ENCODE results near the gene SWT1. TPM values are rescaled to one million over a fixed set of nuclear protein-coding genes. Genes with fewer than 3 reads are reported as not detected.

SWT1 gene
- total and polyA plus RNA-seq, 2 of the 13 experiments (the other 11 are each of a cell fraction or from before 2014, with no cell fraction given): 1.7 to 2.5 TPM

- TF ChIP-seq EHMT2 (IDR thresholded peaks at IDR 0.05; ENCODE audit: borderline replicate concordance, low read depth, low read length) (no peak), THAP9 (CRISPR knock-in tag; IDR thresholded peaks at IDR 0.05; ENCODE audit: borderline replicate concordance) (no peak; the same call in 1 of the 2 replicates), BORCS8-MEF2B (CRISPR knock-in tag; IDR thresholded peaks at IDR 0.05) (peak; percentile 52; the same call in 1 of the 2 replicates), TFDP2 (CRISPR knock-in tag; IDR thresholded peaks at IDR 0.05) (peak; percentile 66; the same call in 1 of the 2 replicates), SNAPC5 (CRISPR knock-in tag; IDR thresholded peaks at IDR 0.05; ENCODE audit: borderline replicate concordance) (no peak), E2F2 (CRISPR knock-in tag; IDR thresholded peaks at IDR 0.05; ENCODE audit: borderline replicate concordance) (no peak), HMGXB4 (CRISPR knock-in tag; IDR thresholded peaks at IDR 0.05; ENCODE audit: borderline replicate concordance in 1 of 2, low read depth in 1 of 2) (peak; percentile 34 to 83; a peak in 3 of 4 replicates), ZNF282 (IDR thresholded peaks at IDR 0.05; ENCODE audit: partially characterized antibody) (no peak), TARDBP (CRISPR knock-in tag; IDR thresholded peaks at IDR 0.05) (peak; percentile 49; the same call in 1 of the 2 replicates), ZNF747 (CRISPR knock-in tag; IDR thresholded peaks at IDR 0.05; ENCODE audit: borderline replicate concordance) (peak; percentile 73; the same call in 1 of the 2 replicates), ZNF276 (CRISPR knock-in tag; IDR thresholded peaks at IDR 0.05; ENCODE audit: low read depth) (no peak)
Measured at GRCh38 chr1:185317034-185317885, 160.3 kb downstream of the SWT1 start, which contains the start of gene IVNS1ABP (continued).

Measured in HepG2 (cell line).